Tibial artery (tissue), 4 donors: Measurements from ENCODE around the gene CELSR3.

Experiments used
- DNase-seq, 2 donors: peaks; one replicate each; pipeline ENCODE4 v3.0.0-alpha.2; 2019
- H3K27ac ChIP-seq, 2 donors: fragments of 200-600 bp; sonication (generic) in 1 of 2; 1 replicate in 1 of 2; 2 replicates in 1 of 2; pipeline ENCODE4 v1.5.1; 2018 to 2019; ENCODE audit warnings: mild to moderate bottlenecking in 1 of 2
- H3K27me3 ChIP-seq, 2 donors: fragments of 200-600 bp; sonication (generic) in 1 of 2; one replicate each; pipeline versions ENCODE4 v1.5.1 to v1.6.0; 2016 to 2019
- H3K36me3 ChIP-seq, 3 donors: fragments of 200-600 bp; sonication (generic) in 2 of 3; one replicate each; pipeline ENCODE4 v1.5.1; 2016 to 2019; ENCODE audit warnings: mild to moderate bottlenecking in 2 of 3
- H3K4me1 ChIP-seq, 4 donors: fragments of 200-600 bp; sonication (generic) in 2 of 4; 1 replicate in 3 of 4; 2 replicates in 1 of 4; pipeline ENCODE4 v1.5.1; 2016 to 2019
- H3K4me3 ChIP-seq, 2 donors: fragments of 200-600 bp; sonication (generic) in 1 of 2; 1 replicate in 1 of 2; 2 replicates in 1 of 2; pipeline ENCODE4 v1.5.1; 2018 to 2019; ENCODE audit warnings: mild to moderate bottlenecking in 2 of 2
- H3K9me3 ChIP-seq, 3 donors: fragments of 200-600 bp; sonication (generic) in 1 of 3; one replicate each; pipeline ENCODE4 v1.5.1; 2016 to 2019
- intact Hi-C: fragments of 100-400 bp; cut with DNase I; formaldehyde crosslinking; loops from one replicate; pipeline ENCODE4 v1.15.0; 2023; ENCODE audit warnings: low total_unique reads
- TF ChIP-seq, protein P1 (sequence below), 2 experiments: fragments of 200-600 bp in 1 of 2; fragments of 450-650 bp in 1 of 2; IDR thresholded peaks; one replicate each; pipeline ENCODE4 v1.5.1; 2017 to 2019; ENCODE audit warnings: antibody characterized with exemption in 2 of 2, mild to moderate bottlenecking in 1 of 2, moderate library complexity in 1 of 2

CELSR3 gene

DNA sequence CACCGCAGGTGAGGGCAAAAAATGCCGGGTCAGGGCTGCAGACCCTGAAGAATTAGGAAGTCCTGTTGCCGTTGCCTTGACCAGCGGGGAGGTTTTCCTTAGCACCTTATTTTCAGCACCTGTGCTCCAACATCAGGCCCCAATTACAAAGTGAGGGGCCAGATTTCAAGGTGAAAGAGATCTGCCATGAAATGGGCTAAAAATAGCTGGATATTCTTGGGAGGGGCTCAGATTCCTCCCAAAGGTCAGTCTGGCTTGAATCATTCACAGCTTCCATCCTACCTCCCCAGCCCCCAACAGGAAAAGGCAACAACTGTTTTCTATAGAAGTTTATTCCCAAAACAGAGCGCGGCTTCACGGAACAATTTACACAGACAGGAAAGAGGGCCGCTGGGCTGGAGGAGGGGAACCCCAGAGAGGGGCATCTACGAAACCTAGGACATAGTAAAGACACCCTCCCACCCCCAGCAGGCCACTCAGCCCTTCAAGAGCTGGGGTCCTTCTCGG is 26.5 kb downstream of the CELSR3 start:
- DNase-seq = no peak
- TF ChIP-seq, protein P1, sequence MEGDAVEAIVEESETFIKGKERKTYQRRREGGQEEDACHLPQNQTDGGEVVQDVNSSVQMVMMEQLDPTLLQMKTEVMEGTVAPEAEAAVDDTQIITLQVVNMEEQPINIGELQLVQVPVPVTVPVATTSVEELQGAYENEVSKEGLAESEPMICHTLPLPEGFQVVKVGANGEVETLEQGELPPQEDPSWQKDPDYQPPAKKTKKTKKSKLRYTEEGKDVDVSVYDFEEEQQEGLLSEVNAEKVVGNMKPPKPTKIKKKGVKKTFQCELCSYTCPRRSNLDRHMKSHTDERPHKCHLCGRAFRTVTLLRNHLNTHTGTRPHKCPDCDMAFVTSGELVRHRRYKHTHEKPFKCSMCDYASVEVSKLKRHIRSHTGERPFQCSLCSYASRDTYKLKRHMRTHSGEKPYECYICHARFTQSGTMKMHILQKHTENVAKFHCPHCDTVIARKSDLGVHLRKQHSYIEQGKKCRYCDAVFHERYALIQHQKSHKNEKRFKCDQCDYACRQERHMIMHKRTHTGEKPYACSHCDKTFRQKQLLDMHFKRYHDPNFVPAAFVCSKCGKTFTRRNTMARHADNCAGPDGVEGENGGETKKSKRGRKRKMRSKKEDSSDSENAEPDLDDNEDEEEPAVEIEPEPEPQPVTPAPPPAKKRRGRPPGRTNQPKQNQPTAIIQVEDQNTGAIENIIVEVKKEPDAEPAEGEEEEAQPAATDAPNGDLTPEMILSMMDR (IDR thresholded peaks at IDR 0.05) = no peak
- H3K27ac ChIP-seq = peak overlapping the region; percentile 83 to 85

DNA sequence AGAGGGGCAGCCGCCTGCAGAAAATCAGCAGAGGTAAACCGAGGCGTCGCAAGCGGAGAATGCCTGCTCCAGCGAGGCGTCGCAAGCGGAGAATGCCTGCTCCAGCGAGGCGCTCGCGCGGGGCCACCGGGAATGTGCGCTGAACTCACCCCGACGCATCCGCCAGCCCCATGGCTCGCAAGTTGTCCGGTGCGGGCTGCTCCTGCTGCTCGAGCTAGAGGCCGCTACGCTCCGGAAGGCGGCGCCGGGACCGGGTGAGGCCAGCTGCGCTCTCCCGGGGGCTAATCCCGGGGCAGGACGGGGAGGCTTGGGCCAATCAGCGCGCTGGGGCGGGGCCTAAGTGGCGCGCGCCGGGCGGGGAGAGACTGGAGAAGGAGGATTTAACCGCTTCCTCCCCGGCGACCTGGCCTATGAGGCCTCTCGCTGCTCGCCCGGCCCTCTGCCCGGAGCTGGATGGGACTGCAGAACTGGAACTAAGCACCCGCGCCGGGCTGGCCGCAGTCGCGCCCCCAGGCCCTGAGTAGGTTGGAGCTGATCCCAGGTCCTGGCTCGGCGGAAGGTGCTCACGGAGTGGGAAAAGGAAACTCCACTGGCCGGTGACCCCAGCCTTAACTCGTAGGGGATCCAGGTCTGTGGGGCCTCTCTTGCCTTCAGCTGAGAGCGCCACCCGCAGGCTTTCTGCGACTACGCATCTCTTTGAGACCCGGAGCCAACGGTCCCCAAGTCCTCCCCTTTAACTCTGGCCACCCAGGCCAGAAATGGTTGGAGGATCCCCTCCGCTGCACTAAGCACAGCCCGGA is 27.3 kb downstream of the CELSR3 start, which contains the start of gene SLC26A6:
Gene SLC26A6 (minus strand): TSS at position 240 of the 800 bp plus-strand sequence. CDS start 68 bp downstream, at position 172.
- Histone ChIP-seq H3K4me3 (peak within 1 kb of the TSS; percentile 78 to 90), H3K4me1 (peaks cover 0 to 47% (median 36%) of the 10 kb centered on the region in 4 donors), H3K9me3 (no peaks in the 10 kb centered on the region), H3K36me3 (peaks cover 30 to 34% (median 30%) of the 10 kb centered on the region in 3 donors), H3K27me3 (no peaks in the 10 kb centered on the region), H3K27ac (peak within 1 kb of the TSS; percentile 83 to 85)
- intact Hi-C loops = loop anchor here (10.0 kb wide), 1 partner anchor 171 kb away; a partner anchor contains a TSS
- DNase-seq = peak; percentile 96 to 98
- TF ChIP-seq, protein P1 (IDR thresholded peaks at IDR 0.05) = peak; percentile 37 to 50

More for the DNA sequence above, 26.5 kb downstream of the CELSR3 start:
- H3K36me3 ChIP-seq = peaks cover 22 to 26% (median 23%) of the 10 kb centered on the region in 3 donors
- intact Hi-C loops = loop anchor here (10.0 kb wide), 1 partner anchor 171 kb away; a partner anchor contains a TSS
- peaks cover 0 to 45% (median 36%) of the 10 kb centered on the region in 4 donors for H3K4me1 ChIP-seq
- H3K27me3 ChIP-seq = no peaks in the 10 kb centered on the region
- H3K4me3 ChIP-seq = peak overlapping the region; percentile 78 to 90
- no peaks in the 10 kb centered on the region for H3K9me3 ChIP-seq

DNA sequence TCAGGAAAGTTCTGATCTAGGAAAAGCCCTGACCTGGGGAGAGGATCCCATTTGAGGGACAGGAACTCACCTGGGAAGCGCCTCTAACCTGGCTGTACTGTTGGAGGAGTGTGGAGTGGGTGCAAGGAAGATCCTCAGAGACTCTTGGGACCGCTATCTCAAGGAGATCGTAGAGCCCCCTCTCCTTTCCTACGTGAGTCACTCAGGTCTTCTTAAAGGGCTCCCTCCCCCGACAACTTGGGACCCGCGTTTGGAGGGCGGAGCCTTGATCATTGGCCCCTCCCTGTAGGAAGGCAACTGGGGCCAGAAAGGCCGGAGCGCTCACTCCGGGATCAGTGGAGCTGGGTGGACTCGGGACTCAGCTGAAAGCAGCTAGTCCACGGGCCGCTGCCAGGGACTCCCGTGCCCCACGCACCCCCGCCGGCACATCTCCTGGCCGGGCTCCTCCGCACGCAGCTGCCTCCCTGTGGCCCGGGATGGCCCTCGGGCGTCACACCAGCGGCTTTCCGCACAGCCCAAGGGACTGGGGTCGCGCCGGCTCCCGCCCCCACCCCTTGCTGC is 27.9 kb downstream of the CELSR3 start:
- no peaks in the 10 kb centered on the region for H3K9me3 ChIP-seq
- peak overlapping the region; percentile 83 to 85 for H3K27ac ChIP-seq
- peak overlapping the region; percentile 78 to 90 for H3K4me3 ChIP-seq
- TF ChIP-seq, protein P1 (IDR thresholded peaks at IDR 0.05) = no peak
- H3K36me3 ChIP-seq = peaks cover 37 to 40% (median 37%) of the 10 kb centered on the region in 3 donors
- peaks cover 0 to 47% (median 36%) of the 10 kb centered on the region in 4 donors for H3K4me1 ChIP-seq
- DNase-seq = peak; percentile 53 to 86
- no peaks in the 10 kb centered on the region for H3K27me3 ChIP-seq
- intact Hi-C loops = loop anchor here (10.0 kb wide), 1 partner anchor 170 kb away; a partner anchor contains a TSS

DNA sequence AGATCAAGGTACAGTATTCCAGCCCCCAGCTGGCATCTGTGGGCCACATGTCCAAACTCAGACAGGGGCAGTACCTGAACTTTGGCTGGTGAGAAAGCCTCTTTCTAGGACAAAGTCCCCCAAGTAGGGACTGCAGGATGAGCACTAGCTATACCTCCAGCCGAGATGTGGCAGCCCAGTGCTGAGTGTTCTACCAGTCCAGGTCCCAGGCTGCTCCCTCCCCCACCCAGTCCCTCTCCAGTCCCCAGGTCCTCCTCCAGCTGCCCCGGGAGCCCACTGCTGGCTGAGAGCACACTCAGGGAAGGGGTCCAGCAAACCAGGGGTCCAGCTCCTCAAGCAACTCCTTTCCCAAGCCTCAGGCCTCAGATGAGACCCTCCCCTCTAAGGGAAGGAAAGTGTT is 28.9 kb downstream of the CELSR3 start:
- TF ChIP-seq, protein P1 (IDR thresholded peaks at IDR 0.05) = no peak
- DNase-seq = no peak
- H3K27ac ChIP-seq = peak overlapping the region; percentile 83 to 85
- H3K9me3 ChIP-seq = no peaks in the 10 kb centered on the region
- peaks cover 0 to 47% (median 36%) of the 10 kb centered on the region in 4 donors for H3K4me1 ChIP-seq
- intact Hi-C loops = loop anchor here (10.0 kb wide), 1 partner anchor 169 kb away; a partner anchor contains a TSS
- H3K36me3 ChIP-seq = peaks cover 46 to 50% (median 47%) of the 10 kb centered on the region in 3 donors
- peak overlapping the region; percentile 78 to 90 for H3K4me3 ChIP-seq
- H3K27me3 ChIP-seq = no peaks in the 10 kb centered on the region

DNA sequence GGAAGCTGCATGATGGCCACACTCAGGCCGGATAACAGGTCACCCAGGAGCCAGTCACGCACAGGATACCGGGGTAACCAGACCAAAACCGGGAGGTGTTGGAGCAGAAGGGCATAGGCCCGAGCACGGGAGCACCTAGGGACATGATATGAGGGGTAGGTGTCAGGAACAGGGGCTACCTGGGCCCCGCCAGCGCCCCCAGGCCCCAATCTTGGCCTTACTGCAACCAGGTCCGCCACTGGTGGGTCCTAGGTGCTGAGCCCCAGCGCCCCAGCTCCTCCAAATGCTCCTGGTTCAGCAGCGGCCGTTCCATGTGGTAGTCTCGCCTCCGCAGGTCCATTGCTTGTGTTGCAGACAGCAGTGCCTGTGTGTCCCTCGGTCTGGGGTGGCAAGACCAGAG is 29.4 kb downstream of the CELSR3 start:
- intact Hi-C loops = loop anchor here (10.0 kb wide), 1 partner anchor 168 kb away; a partner anchor contains a TSS
- DNase-seq = no peak
- H3K9me3 ChIP-seq = no peaks in the 10 kb centered on the region
- H3K36me3 ChIP-seq = peaks cover 51 to 55% (median 52%) of the 10 kb centered on the region in 3 donors
- H3K27ac ChIP-seq = peak overlapping the region in 1 of 2 donors; percentile 83
- peak overlapping the region; percentile 78 to 90 for H3K4me3 ChIP-seq
- peaks cover 0 to 47% (median 36%) of the 10 kb centered on the region in 4 donors for H3K4me1 ChIP-seq
- no peaks in the 10 kb centered on the region for H3K27me3 ChIP-seq
- TF ChIP-seq, protein P1 (IDR thresholded peaks at IDR 0.05) = no peak
